OCI-LY3 (cell line): Measurements from ENCODE around the gene DTX1.

Experiments
- EZH2phosphoT487 ChIP-seq: fragments of 200-600 bp; shearing (Covaris generic); IDR thresholded peaks from 2 replicates; pipeline ENCODE4 v1.6.1; 2018; ENCODE audit warnings: antibody characterized with exemption, mixed run types, low read depth
- TF ChIP-seq, protein P1 (sequence below): fragments of 200-600, 300-600 bp; sonication (generic); IDR thresholded peaks from 2 replicates; pipeline ENCODE4 v1.5.1; 2014; ENCODE audit warnings: antibody characterized with exemption, low read length, low read depth

DNA sequence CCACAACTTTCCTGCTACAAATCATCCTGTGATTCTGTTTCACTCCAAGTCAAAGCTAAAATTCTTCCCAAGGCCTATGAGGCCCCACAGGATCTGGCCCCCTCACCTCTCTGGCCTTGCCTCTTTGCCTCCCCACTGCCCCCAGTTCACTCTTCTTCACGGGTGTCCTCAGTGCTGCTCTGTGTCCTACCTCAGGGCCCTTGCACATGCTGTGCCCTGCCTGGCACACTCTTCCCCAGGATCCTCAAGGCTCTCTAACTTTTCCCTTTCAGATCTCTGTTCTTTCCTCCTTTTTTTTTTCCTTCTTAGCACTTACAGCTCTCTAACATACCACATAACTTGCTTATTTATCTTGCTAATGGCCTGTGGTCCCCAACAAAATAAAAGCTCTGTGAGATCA lies 49.8 kb downstream of the DTX1 start:
- TF ChIP-seq, protein P1, sequence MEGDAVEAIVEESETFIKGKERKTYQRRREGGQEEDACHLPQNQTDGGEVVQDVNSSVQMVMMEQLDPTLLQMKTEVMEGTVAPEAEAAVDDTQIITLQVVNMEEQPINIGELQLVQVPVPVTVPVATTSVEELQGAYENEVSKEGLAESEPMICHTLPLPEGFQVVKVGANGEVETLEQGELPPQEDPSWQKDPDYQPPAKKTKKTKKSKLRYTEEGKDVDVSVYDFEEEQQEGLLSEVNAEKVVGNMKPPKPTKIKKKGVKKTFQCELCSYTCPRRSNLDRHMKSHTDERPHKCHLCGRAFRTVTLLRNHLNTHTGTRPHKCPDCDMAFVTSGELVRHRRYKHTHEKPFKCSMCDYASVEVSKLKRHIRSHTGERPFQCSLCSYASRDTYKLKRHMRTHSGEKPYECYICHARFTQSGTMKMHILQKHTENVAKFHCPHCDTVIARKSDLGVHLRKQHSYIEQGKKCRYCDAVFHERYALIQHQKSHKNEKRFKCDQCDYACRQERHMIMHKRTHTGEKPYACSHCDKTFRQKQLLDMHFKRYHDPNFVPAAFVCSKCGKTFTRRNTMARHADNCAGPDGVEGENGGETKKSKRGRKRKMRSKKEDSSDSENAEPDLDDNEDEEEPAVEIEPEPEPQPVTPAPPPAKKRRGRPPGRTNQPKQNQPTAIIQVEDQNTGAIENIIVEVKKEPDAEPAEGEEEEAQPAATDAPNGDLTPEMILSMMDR, result no peak
- TF ChIP-seq EZH2phosphoT487, result no peak
